Astrocyte (in vitro differentiated cells and primary cell): Measurements from ENCODE around the gene TLCD5. TPM values are rescaled to one million over a fixed set of nuclear protein-coding genes. Genes with fewer than 3 reads are reported as not detected.

Experiments
- DNase-seq: peaks from one replicate; pipeline ENCODE4 v3.0.0-alpha.2; 2010; ENCODE audit warnings: low read depth
- FAIRE-seq: peaks from 2 replicates; lab custom pipeline; 2011; peaks lifted over from hg19 to GRCh38; lab: Jason Lieb, UNC
- H2AFZ ChIP-seq: 2 replicates; pipeline ENCODE4 v1.6.0; 2012; ENCODE audit warnings: low read depth, low read length, inconsistent platforms
- H3K27ac ChIP-seq: 2 replicates; pipeline ENCODE4 v1.5.1; 2011; ENCODE audit warnings: low read depth, low read length, inconsistent platforms
- H3K27me3 ChIP-seq: 2 replicates; pipeline ENCODE4 v1.6.0; 2011; ENCODE audit warnings: low read length, inconsistent platforms; ENCODE audit not compliant: insufficient read depth
- H3K36me3 ChIP-seq: 2 replicates; pipeline ENCODE4 v1.5.1; 2011; ENCODE audit warnings: low read length, inconsistent platforms; ENCODE audit not compliant: insufficient read depth
- H3K4me1 ChIP-seq: 2 replicates; pipeline ENCODE4 v1.5.1; 2011; ENCODE audit warnings: low read length, inconsistent platforms; ENCODE audit not compliant: insufficient read depth
- H3K4me2 ChIP-seq: 2 replicates; pipeline ENCODE4 v1.6.0; 2012; ENCODE audit warnings: low read length, inconsistent platforms
- H3K4me3 ChIP-seq: 2 replicates; pipeline ENCODE4 v1.5.1; 2011; ENCODE audit warnings: low read depth, mild to moderate bottlenecking, low read length, inconsistent platforms; ENCODE audit not compliant: insufficient read depth
- H3K79me2 ChIP-seq: 2 replicates; pipeline ENCODE4 v1.6.0; 2012; ENCODE audit warnings: mild to moderate bottlenecking, low read length, inconsistent platforms; ENCODE audit not compliant: insufficient read depth
- H3K9ac ChIP-seq: 2 replicates; pipeline ENCODE4 v1.6.0; 2012; ENCODE audit warnings: mild to moderate bottlenecking, low read length, inconsistent platforms
- H3K9me3 ChIP-seq: 2 replicates; pipeline ENCODE4 v1.5.1; 2012; ENCODE audit warnings: low read depth, mild to moderate bottlenecking, low read length, inconsistent platforms; ENCODE audit not compliant: insufficient read depth
- H4K20me1 ChIP-seq: 2 replicates; pipeline ENCODE4 v1.6.0; 2012; ENCODE audit warnings: low read length, inconsistent platforms; ENCODE audit not compliant: insufficient read depth
- H3K27ac Mint-ChIP-seq: one replicate; pipeline ENCODE4 v1.8.0; 2021; ENCODE audit warnings: mild to moderate bottlenecking, mixed read lengths; ENCODE audit not compliant: unreplicated experiment
- H3K27me3 Mint-ChIP-seq: one replicate; pipeline ENCODE4 v1.8.0; 2021; ENCODE audit warnings: low read depth, mixed read lengths; ENCODE audit not compliant: unreplicated experiment
- H3K36me3 Mint-ChIP-seq: one replicate; pipeline ENCODE4 v1.8.0; 2021; ENCODE audit warnings: low read depth, mixed read lengths; ENCODE audit not compliant: unreplicated experiment
- H3K4me1 Mint-ChIP-seq: one replicate; pipeline ENCODE4 v1.8.0; 2021; ENCODE audit warnings: low read depth, mixed read lengths; ENCODE audit not compliant: unreplicated experiment
- H3K4me3 Mint-ChIP-seq: one replicate; pipeline ENCODE4 v1.8.0; 2021; ENCODE audit warnings: mild to moderate bottlenecking, moderate library complexity, mixed read lengths; ENCODE audit not compliant: unreplicated experiment
- H3K9me3 Mint-ChIP-seq: one replicate; pipeline ENCODE4 v1.8.0; 2021; ENCODE audit warnings: mild to moderate bottlenecking, mixed read lengths; ENCODE audit not compliant: unreplicated experiment
- EZH2 ChIP-seq: IDR thresholded peaks from 2 replicates; pipeline ENCODE4 v1.6.1; 2012; ENCODE audit warnings: mild to moderate bottlenecking, low read length, inconsistent platforms; ENCODE audit not compliant: insufficient read depth
- total RNA-seq: library from RNA; stranded (reverse); gene quantifications from 2 replicates; pipeline ENCODE4 v1.2.1, GENCODE V29; 2021
- TF ChIP-seq, protein P1 (sequence below): IDR thresholded peaks from 2 replicates; pipeline ENCODE4 v1.5.1; 2011; ENCODE audit warnings: low read depth, mild to moderate bottlenecking, inconsistent platforms, low read length, moderate library complexity; ENCODE audit not compliant: insufficient read depth

TLCD5 gene
- total RNA-seq, 1 donor from 2014 or later: 9.5 TPM

DNA sequence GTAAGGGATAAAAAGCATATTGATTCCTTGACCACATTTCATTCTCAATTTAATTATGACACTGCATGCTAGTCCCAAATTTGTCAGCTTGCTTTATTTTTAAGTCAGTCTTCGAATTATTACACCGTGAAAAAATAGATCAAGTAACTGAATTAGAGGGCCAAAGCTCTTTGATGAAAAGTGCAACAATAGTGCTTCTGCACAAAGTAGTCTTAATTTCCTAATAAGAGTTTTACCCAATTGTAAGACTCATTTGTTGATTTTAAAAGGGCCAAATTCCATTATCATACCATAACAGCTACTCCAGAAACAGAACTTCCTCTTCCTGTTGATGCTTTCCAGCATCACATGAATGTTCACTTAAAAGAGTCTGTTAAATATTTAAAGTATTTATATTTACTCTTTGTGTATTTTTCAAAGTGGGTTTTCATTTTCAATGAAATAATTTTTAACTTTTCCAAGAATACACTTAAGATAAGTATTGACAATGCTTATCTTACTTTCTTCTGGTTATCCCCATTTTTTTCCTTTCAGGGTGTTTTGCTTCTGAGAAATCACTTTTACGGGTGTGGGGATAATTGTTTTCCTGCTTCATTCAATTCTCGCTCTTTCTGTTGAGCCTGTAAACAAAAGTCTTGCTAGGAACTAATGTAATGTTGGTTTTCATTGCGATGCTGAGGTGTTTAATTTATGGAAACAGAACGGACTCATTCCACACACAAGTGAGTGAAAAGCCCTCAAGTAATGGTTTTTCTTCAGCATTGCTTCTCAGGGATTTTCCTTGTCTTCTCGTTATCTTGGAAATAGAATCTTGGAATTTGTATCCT, 13.2 kb downstream of the TLCD5 start:
- peak overlapping the region; percentile 96 for H3K9ac ChIP-seq
- Mint-ChIP-seq H3K27me3 (no peaks in the 10 kb centered on the region), H3K27ac (no peak overlapping the region), H3K4me1 (peaks cover 27% of the 10 kb centered on the region), H3K36me3 (no peaks in the 10 kb centered on the region), H3K4me3 (peak overlapping the region; percentile 93), H3K9me3 (no peaks in the 10 kb centered on the region)
- H3K36me3 ChIP-seq: no peaks in the 10 kb centered on the region
- no peak overlapping the region for H2AFZ ChIP-seq
- DNase-seq: no peak
- H3K4me3 ChIP-seq: peak overlapping the region; percentile 92
- peaks cover 28% of the 10 kb centered on the region for H3K4me1 ChIP-seq
- no peak for FAIRE-seq
- H3K9me3 ChIP-seq: no peaks in the 10 kb centered on the region
- peaks cover 68% of the 10 kb centered on the region for H3K79me2 ChIP-seq
- H4K20me1 ChIP-seq: peaks cover 63% of the 10 kb centered on the region
- no peaks in the 10 kb centered on the region for H3K27me3 ChIP-seq
- no peak overlapping the region for H3K27ac ChIP-seq
- peak overlapping the region; percentile 92 for H3K4me2 ChIP-seq
- TF ChIP-seq EZH2: no peak
- TF ChIP-seq, protein P1, sequence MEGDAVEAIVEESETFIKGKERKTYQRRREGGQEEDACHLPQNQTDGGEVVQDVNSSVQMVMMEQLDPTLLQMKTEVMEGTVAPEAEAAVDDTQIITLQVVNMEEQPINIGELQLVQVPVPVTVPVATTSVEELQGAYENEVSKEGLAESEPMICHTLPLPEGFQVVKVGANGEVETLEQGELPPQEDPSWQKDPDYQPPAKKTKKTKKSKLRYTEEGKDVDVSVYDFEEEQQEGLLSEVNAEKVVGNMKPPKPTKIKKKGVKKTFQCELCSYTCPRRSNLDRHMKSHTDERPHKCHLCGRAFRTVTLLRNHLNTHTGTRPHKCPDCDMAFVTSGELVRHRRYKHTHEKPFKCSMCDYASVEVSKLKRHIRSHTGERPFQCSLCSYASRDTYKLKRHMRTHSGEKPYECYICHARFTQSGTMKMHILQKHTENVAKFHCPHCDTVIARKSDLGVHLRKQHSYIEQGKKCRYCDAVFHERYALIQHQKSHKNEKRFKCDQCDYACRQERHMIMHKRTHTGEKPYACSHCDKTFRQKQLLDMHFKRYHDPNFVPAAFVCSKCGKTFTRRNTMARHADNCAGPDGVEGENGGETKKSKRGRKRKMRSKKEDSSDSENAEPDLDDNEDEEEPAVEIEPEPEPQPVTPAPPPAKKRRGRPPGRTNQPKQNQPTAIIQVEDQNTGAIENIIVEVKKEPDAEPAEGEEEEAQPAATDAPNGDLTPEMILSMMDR: no peak

DNA sequence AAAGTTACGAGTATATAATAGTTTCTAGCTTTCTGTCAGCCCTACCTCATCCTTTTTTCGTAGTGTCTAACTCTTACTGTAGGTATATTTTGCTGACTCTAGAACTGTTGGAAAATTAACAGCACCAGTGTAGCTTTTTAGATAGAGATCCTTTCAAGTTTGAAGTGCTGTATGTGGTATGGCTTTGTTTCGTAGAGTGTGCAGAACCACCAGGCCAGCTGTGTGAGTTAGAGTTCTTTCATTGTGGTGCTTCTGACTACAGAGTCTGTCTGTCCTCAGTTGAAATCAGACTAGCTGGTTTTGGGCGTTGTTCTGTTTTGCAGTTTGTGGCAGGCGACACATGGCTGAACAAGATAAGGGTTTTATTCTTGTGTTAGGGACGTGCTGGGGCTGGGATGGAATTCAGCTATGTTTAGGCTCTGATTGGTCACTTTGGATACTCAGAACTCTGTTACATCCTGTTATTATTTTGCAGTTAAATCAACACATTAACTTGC, 14.3 kb downstream of the TLCD5 start:
- DNase-seq (no peak), FAIRE-seq (no peak)
- Mint-ChIP-seq H3K9me3 (no peaks in the 10 kb centered on the region), H3K27me3 (no peaks in the 10 kb centered on the region), H3K36me3 (no peaks in the 10 kb centered on the region), H3K27ac (peak overlapping the region; percentile 5), H3K4me1 (peaks cover 30% of the 10 kb centered on the region), H3K4me3 (peak overlapping the region; percentile 93)
- Histone ChIP-seq H4K20me1 (peaks cover 74% of the 10 kb centered on the region), H3K4me2 (peak overlapping the region; percentile 92), H3K9me3 (no peaks in the 10 kb centered on the region), H3K27me3 (no peaks in the 10 kb centered on the region), H2AFZ (no peak overlapping the region), H3K27ac (peak overlapping the region; percentile 25), H3K4me3 (peak overlapping the region; percentile 92), H3K4me1 (peaks cover 34% of the 10 kb centered on the region), H3K79me2 (peaks cover 79% of the 10 kb centered on the region), H3K36me3 (no peaks in the 10 kb centered on the region), H3K9ac (peak overlapping the region; percentile 60)
- TF ChIP-seq EZH2: no peak
- TF ChIP-seq, protein P1: no peak

DNA sequence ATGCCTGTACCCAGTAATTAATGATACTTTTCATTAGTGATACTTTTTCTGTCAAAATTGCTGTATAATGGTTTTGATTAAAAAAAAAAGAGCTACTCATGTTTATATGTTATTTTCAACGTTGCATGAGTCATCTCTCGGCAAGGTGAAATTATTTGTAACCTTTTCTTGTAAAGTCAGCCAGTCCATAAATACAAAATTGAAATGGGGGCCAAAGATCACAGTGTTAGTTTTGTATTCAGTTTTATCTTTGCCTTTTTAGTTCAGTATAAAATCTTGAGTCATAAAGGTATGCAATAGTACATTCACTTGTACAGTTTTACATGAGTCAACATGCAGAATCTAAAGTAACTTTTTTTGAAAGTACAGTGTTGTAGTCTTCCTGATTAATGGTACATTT, 15.4 kb downstream of the TLCD5 start:
- Mint-ChIP-seq H3K4me3 (peak overlapping the region; percentile 93), H3K9me3 (no peaks in the 10 kb centered on the region), H3K27me3 (no peaks in the 10 kb centered on the region), H3K4me1 (peaks cover 39% of the 10 kb centered on the region), H3K27ac (no peak overlapping the region), H3K36me3 (no peaks in the 10 kb centered on the region)
- Histone ChIP-seq H3K9me3 (no peaks in the 10 kb centered on the region), H3K9ac (no peak overlapping the region), H3K4me3 (no peak overlapping the region), H3K4me1 (peaks cover 35% of the 10 kb centered on the region), H3K36me3 (no peaks in the 10 kb centered on the region), H3K27me3 (no peaks in the 10 kb centered on the region), H4K20me1 (peaks cover 85% of the 10 kb centered on the region), H3K27ac (no peak overlapping the region), H3K4me2 (peak overlapping the region; percentile 92), H2AFZ (no peak overlapping the region), H3K79me2 (peaks cover 90% of the 10 kb centered on the region)
- FAIRE-seq (no peak), DNase-seq (no peak)
- TF ChIP-seq EZH2: no peak
- TF ChIP-seq, protein P1: no peak
